HUDEP-2 (cell line): ENCODE results near the gene WDFY2.

Source experiments
- DNase-seq, 76 experiments: peaks; one replicate each; lab custom pipeline; 2025; ENCODE audit not compliant: unreplicated experiment in 76 of 76; lab: John Stamatoyannopoulos, UW

The WDFY2 gene

GRCh38 chr13:51806566-51806965 is 222.3 kb downstream of the WDFY2 start:
- DNase-seq = peak in 37 of 76 experiments; percentile 3 to 65 (median 29)

GRCh38 chr13:51807041-51807440 is 222.8 kb downstream of the WDFY2 start:
- DNase-seq = peak in 8 of 76 experiments; percentile 7 to 41 (median 12)

- no peak for DNase-seq
Observed at GRCh38 chr13:51808811-51809210, 224.5 kb downstream of the WDFY2 start.

DNA sequence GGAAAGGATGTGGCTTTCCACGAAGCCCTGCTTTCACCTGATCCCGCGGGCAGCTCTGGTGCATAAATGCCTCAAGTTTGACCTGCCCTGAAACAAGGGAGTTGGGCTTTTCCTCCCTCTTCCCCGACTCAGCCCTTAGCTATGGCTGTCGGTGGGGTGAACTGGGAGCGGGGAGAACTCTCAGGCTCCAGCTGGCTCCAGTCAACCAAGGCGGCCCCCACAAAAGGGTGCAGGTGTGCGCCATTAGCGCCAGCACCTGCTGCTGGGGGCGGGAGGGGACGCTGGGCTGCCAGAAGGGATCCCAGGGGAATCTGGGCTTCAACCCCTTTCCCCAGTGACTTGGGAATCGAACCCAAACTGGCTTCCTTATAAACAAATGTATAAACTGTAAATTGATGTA is 226.8 kb downstream of the WDFY2 start:
- no peak for DNase-seq

DNA sequence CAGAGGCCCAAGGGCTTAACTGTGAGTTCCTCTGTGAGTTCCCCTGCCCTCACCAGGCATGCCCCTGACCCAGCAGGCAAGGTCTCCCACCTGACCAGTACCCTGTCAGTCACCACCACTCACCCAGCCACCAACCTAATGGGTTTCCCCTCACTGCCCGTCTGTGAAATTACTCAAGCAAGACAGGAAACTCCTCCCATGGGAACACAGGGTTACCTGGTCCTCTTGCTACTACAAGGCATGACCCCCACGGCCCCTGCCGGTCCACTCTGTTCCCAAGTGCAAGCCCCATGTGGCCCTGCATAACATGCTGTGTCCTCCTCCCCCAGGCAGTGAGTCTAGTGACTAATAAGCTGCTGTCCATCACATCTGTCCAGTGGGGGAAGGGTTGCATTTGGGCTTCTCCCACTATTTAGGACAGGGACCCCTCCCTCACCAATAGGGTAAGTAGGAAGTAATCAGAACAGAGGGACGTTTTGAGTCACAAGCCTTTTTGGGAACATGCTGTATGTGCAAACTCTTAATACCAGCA is 227.7 kb downstream of the WDFY2 start:
- DNase-seq = no peak

DNA sequence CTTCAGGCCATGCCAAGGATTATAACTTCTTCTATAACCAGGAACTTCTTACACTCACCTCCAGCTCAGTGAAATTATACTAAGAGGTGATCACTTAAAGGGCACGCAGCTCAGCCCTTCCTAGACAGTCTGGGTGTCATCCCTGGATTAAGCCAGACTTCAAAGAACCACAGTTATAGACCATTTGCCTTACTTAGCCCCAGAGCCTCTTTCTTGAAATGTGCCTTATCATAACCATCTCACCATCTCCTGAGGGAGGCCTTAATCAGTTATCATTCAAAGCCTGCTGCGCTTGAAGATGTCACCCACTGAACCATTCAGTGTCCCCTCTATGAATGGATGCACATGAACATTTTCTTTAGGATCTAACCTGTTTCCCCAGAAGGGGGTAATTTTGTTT is 229.8 kb downstream of the WDFY2 start:
- no peak for DNase-seq

DNA sequence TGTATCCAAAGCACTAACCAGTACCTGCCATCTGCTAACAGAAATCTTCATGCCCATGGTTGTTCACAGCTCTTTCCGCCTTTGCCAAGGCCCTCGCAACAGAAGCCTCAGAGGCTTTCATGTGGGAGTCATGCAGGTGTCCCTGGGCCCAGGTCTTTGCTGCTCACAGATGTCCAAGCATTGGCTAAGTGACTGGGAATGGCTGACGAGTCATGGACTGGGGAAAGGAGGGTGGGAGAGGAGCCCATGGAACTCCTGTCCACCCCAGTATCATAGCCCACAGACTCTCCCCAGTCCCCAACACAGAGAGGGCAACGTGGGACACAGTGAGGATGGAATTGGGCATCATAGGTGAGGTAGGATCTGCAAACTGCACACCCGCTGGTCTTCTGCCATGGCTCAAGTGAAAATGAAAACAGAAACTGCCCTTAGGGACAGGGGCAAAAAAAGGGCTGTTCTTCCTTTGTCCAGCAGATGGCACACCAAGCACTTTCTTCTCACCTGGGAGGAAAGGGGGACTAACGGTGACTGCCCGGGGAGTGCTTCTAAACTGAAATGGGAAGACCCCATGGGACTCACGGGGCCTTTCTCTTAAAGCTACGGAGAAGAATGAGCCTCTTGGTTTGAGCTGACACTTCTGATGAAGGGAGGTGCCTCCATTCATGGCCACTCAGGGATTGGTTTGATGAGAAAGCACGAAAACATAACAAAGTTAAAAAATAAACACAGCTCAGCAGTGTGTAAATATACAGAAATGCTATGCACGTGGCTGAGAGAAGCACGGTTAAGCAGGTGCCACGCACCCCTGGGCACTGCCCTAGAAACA is 230.8 kb downstream of the WDFY2 start:
- DNase-seq = peak in 57 of 76 experiments; percentile 3 to 68 (median 35)

GRCh38 chr13:51815848-51816247 is 231.6 kb downstream of the WDFY2 start:
- DNase-seq = no peak

GRCh38 chr13:51816604-51817249 is 232.5 kb downstream of the WDFY2 start:
- DNase-seq = no peak
